ENCODE data around the gene DAPK1. TPM values are rescaled to one million over a fixed set of nuclear protein-coding genes. Genes with fewer than 3 reads are reported as not detected.

The DAPK1 gene
- polyA plus RNA-seq, 2 of the 4 experiments (the other 2 are of a cell fraction) = 55.2 to 67.2 TPM

DNA sequence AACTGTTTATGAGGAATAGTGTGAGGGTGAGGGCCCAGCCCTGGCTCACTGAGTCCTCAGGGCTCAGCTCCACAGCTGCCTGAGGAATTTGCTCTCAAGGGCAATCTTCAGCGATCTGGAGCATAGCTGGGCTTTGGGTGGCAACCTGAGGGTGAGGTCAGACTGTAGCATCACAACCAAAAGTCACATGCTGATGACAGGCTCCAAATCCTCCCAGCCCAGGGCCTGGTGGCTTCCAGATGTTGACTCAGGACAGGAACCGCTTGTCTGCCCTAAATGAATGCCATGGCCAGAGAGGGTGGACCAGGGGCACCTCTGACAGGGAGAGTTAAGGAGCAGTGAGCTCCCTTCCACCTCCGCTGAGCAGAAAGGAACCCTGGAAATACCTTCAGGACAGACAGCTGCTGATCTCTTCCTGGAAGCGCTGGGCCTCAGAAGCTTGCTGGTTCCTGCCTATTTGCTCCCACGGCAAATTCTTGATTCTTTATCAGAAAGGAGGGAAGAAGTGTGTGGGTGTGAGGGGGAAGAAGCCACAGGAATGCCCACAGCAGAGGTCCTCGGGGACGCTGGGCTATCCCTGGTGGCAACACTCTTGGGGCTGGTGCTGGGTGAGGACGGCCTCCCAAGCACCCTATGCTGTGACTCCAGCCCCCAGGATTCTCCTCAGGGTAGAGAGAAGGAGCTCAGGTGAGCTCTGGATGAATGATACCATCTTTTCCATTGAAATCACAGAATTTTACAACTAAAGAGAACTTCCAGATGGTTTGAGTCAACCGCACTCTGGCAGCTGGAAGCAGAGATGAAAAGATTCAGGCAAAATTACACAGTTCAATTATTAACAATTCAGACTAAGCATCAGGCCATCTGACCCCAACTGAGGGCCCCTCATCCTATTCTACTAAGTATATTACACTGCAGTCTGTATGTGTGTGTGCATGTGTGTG lies 214.5 kb downstream of the DAPK1 start:
- Histone ChIP-seq H3K4me3 (no peak overlapping the region), H3K4me2 (peak overlapping the region; percentile 87), H3K9me3 (no peaks in the 10 kb centered on the region), H3K4me1 (peaks cover 55% of the 10 kb centered on the region), H3K27ac (peak overlapping the region; percentile 95)
- ATAC-seq = peak; percentile 58 to 65
- ChIA-PET POLR2A (interaction anchor here (1.5 to 1.7 kb wide), 2 partner anchors 14 to 81 kb away, joined by 5 to 17 read pairs; partner anchors contain the start of gene CTSL), CTCF (interaction anchor here (1.2 to 2.0 kb wide), 4 partner anchors 9 to 101 kb away, joined by 3 to 10 read pairs (median 4); no protein-coding TSS in a partner anchor)
- TF ChIP-seq BHLHE40 (IDR thresholded peaks at IDR 0.05; ENCODE audit: low read depth, low read length) = no peak
- TF ChIP-seq, protein P1, sequence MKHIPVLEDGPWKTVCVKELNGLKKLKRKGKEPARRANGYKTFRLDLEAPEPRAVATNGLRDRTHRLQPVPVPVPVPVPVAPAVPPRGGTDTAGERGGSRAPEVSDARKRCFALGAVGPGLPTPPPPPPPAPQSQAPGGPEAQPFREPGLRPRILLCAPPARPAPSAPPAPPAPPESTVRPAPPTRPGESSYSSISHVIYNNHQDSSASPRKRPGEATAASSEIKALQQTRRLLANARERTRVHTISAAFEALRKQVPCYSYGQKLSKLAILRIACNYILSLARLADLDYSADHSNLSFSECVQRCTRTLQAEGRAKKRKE (CRISPR knock-in tag; IDR thresholded peaks at IDR 0.05; ENCODE audit: low read depth) = 0 out of 2 replicates have a peak, but pooled peaks have one; percentile 15
- TF ChIP-seq, protein P2, sequence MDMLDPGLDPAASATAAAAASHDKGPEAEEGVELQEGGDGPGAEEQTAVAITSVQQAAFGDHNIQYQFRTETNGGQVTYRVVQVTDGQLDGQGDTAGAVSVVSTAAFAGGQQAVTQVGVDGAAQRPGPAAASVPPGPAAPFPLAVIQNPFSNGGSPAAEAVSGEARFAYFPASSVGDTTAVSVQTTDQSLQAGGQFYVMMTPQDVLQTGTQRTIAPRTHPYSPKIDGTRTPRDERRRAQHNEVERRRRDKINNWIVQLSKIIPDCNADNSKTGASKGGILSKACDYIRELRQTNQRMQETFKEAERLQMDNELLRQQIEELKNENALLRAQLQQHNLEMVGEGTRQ (IDR thresholded peaks at IDR 0.05) = peak; percentile 37; the same call in 1 of the 2 replicates
- no peak for TF ChIP-seq EP300 (IDR thresholded peaks at IDR 0.05)
- TF ChIP-seq HEYL (CRISPR knock-in tag; IDR thresholded peaks at IDR 0.05) = 0 out of 2 replicates have a peak, but pooled peaks have one; percentile 35
- 0 out of 2 replicates have a peak, but pooled peaks have one; percentile 79 for TF ChIP-seq HOXA7 (CRISPR knock-in tag; IDR thresholded peaks at IDR 0.05)
- TF ChIP-seq HOXB13 (CRISPR knock-in tag; IDR thresholded peaks at IDR 0.05; ENCODE audit: low read depth) = 0 out of 2 replicates have a peak, but pooled peaks have one; percentile 54
- no peak for TF ChIP-seq FOSL2 (IDR thresholded peaks at IDR 0.05)
- TF ChIP-seq FOSL2 (CRISPR knock-in tag; IDR thresholded peaks at IDR 0.05) = peak; percentile 38
- no peak for TF ChIP-seq TP53 (CRISPR knock-in tag; IDR thresholded peaks at IDR 0.05)
- TF ChIP-seq FOSB (CRISPR knock-in tag; IDR thresholded peaks at IDR 0.05) = 0 out of 2 replicates have a peak, but pooled peaks have one; percentile 35
- FAIRE-seq = no peak
- WGBS (ENCODE audit: missing lambda C conversion rate) = 76% methylated on average over 8 of the region's 9 CpGs
- DNase-seq (ENCODE audit: low read depth in 1 of 2, low spot score in 1 of 2) = peak; percentile 24 to 81

DNA sequence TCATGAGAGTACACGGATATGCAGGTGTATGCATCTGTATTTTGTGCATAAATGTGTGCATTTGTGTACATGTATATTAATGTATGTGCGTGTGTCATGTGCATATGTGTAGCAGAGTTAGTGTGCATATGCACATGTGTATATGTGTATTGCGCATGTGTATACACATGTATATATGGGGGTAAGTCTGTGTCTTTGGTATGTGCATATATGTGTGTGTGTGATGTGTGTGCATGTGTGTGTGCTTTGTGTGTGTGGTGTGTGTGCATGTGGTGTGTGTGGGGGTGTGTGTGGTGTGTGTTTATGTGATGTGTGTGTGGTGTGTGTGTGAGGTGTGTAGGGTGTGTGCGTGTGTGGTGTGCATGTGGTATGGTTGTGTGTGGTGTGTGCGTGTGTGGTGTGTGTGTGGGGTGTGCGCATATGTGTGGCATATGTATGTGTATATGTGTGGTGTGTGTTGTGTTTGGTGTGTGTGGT lies 215.2 kb downstream of the DAPK1 start:
- no peak for DNase-seq (ENCODE audit: low read depth in 1 of 2, low spot score in 1 of 2)
- no peak for FAIRE-seq
- ChIA-PET CTCF (interaction anchor here (1.3 to 2.0 kb wide), 3 partner anchors 18 to 100 kb away, joined by 3 to 10 read pairs (median 5); no protein-coding TSS in a partner anchor), POLR2A (interaction anchor here (1.7 kb wide), 1 partner anchor 13 kb away, joined by 17 read pairs; the partner anchor contains the start of gene CTSL)
- Histone ChIP-seq H3K9me3 (no peaks in the 10 kb centered on the region), H3K27ac (peak overlapping the region; percentile 95), H3K4me1 (peaks cover 55% of the 10 kb centered on the region), H3K4me2 (peak overlapping the region; percentile 87), H3K4me3 (no peak overlapping the region)
- 90% methylated on average over 6 of the region's 6 CpGs for WGBS (ENCODE audit: missing lambda C conversion rate)
- TF ChIP-seq BHLHE40 (IDR thresholded peaks at IDR 0.05; ENCODE audit: low read depth, low read length) = no peak
- TF ChIP-seq, protein P3, sequence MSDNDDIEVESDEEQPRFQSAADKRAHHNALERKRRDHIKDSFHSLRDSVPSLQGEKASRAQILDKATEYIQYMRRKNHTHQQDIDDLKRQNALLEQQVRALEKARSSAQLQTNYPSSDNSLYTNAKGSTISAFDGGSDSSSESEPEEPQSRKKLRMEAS (IDR thresholded peaks at IDR 0.05) = no peak
- no peak for TF ChIP-seq SMC3 (IDR thresholded peaks at IDR 0.05)
- TF ChIP-seq RNF2 (IDR thresholded peaks at IDR 0.05; ENCODE audit: borderline replicate concordance, low read depth) = no peak
- TF ChIP-seq, protein P1 (CRISPR knock-in tag; IDR thresholded peaks at IDR 0.05; ENCODE audit: low read depth) = peak; percentile 54; the same call in 1 of the 2 replicates
- TF ChIP-seq TFCP2L1 (CRISPR knock-in tag; IDR thresholded peaks at IDR 0.05) = no peak
- no peak for TF ChIP-seq KDM1A (IDR thresholded peaks at IDR 0.05; ENCODE audit: low read depth)
- TF ChIP-seq JUNB (IDR thresholded peaks at IDR 0.05) = no peak
- ATAC-seq = 0 out of 6 replicates have a peak, but pooled peaks of 1 of the 2 experiments have one; percentile 4

Measured in A549 (cell line).